G401.6 (cell line): ENCODE measurements around the gene MARCHF5.
"Not testable (repeated sequence)": the region's sequence is repeated elsewhere in the genome, so short reads cannot be mapped to it uniquely, and the experiment has no call there.

ENCODE experiments used
- FAIRE-seq: peaks from 2 replicates; lab custom pipeline; 2012; peaks lifted over from hg19 to GRCh38; lab: Jason Lieb, UNC

The MARCHF5 gene

DNA sequence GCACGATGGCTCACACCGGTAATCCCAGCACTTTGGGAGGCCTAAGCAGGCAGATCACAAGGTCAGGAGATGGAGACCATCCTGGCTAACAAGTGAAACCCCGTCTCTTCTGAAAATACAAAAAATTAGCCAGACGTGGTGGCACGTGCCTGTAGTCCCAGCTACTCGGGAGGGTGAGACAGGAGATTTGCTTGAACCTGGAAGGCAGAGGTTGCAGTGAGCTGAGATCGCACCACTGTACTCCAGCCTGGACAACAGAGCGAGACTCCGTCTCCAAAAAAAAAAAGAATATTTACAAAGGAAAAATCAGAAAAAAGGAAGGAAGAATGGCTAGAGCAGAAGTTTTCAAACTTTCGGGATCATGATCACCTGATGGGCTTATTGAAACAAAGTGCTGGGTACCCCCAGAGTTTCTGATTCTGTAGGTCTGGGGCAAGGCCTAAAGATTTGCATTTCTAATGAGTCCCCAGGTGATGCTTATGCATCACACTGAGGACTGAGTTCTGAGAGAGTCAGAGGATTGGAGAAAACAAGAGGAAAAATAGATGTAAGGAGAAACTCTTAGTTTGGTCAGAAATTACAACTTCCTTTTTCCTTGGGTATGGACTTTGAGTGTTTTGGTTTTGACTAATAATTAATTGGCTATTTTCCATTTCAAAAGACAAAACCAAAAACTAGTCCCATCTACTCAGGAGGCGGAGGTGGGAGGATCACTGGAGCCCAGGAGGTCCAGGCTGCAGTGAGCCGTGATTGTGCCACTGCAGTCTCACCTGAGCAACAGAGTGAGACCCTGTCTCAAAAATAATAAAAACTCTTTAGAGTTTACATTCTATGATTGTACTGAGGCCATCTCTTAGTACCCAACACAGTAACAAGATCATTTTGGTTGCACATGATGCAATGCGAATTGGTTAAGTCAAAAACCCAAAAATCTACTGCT is 14.4 kb downstream of the MARCHF5 start:
- no peak for FAIRE-seq

DNA sequence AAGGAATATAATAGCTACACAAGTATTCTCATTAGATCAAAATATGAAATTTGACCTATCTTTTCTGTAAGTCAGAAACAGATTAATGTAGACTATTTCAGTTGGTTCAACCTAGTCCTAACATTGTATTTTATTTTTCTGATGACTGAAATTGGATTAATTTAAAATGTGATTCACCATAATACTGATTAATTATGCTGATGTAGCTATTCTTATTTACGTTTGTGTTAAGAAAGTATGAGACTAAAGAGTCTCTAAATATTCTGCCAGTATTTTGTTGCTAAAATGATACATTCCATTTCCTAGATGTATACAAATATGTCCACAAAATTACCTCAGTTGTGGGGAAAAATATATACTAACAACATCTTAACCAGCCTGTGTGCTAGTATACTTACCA is 18.3 kb downstream of the MARCHF5 start:
- FAIRE-seq = no peak

DNA sequence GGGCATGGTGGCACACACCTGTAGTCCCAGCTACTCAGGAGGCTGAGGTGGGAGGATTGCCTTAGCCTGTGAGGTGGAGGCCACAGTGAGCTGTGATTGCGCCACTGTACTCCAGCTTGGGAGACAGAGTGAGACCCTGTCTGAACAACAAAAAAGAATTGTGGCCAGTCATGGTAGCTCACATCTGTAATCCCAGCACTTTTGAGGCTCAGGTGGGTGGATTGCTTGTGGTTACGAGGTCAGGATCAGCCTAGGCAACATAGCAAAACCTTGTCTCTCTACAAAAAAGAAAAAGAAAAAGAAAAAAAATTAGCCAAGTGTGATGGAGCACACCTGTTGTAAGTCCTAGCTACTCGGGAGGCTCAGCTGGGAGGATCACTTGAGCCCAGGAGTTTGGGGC is 22.8 kb downstream of the MARCHF5 start:
- no peak for FAIRE-seq

DNA sequence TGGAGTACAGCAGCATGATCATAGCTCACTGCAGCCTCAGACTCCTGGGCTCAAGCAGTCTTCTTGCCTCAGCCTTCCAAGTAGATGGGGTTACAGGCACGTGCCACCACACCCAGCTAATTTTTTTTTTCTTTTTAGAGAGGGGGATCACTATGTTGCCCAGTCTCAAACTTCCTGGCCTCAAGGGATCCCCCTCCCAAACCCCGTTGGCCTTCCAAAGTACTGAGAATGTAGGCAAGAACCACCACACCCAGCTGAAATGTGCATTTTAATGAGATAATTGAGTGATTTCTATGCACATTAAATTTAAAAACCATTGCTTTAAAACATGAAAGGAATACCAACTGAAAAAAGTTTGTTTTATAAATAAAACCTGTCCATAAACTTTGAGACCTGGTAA is 25.6 kb downstream of the MARCHF5 start:
- no peak for FAIRE-seq

DNA sequence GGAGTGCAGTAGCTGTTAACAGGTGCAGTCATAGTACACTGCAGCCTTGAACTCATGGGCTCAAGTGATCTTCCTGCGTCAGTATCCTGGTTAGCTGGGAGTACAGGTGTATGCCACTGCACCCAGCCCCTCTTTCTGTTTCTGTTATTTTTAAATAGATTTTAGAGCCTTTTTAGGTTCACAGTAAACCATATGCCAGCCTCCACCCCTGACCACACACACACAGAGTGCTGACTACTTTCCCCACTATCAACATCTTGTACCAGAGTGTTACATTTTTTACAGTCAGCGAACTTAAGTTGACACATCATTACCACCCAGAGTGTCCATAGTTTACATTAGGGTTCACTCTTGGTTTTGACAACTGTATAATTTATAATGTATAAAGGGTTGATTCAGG is 32.1 kb downstream of the MARCHF5 start:
- no peak for FAIRE-seq

DNA sequence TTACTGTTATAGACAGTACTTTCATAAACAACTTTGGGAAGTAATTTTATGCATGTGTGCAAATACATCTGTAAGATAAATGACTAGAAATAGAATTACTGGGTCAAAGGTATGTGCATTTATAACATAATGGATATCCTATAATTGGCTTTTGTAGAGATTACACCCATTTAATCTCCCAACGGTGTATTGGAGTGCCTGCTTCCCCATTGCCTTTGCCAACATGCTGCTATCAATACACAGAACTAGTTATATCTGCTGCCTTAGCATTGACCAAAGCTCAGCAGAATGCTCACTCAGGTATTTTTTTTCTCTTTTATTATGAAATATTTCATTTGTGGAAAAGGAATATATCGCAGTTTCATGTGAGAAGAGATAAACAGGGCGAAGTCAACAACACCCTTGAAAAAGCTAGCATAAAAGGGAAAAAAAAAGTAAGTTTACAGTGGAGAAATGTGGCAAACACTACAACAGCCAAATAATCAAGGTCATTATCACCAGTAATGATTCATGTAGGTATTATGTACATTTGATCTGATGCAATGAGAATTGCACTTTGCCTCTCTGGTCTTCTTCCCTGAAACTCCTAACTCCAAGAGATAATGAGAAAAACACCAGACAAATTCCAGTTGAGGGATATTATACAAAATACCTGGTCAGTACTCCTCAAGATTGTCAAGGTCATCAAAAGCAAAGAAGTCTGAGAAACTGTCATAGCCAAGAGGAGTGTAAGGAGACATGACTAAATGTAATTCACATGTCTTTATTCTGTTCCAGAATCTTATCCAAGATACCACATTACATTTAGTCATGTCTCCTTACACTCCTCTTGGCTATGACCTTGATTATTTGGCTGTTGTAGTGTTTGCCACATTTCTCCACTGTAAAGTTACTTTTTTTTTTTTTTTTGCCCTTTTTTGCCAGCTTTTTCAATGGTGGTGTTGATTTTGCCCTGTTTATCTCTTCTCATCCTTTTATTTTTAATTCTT is 36.8 kb downstream of the MARCHF5 start:
- FAIRE-seq = no peak

DNA sequence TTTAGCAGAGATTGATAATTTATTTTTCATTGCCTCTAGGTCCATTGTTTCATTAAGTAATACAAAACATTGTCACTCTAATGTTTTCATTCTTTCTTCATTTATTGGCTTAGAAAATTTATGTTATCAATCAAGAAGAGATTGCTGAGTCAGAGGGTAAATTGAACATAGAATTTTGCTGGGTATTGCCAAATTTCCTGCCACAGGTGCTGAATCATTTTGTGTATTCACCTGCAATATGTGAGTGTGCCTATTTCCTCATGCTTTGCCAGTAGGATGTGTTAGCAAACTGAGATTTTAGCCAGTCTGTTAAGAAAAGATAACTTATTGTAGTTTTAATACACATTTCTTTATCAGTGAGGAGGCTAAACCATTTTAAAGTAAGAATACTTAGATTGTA is 38.0 kb downstream of the MARCHF5 start:
- FAIRE-seq = no peak

DNA sequence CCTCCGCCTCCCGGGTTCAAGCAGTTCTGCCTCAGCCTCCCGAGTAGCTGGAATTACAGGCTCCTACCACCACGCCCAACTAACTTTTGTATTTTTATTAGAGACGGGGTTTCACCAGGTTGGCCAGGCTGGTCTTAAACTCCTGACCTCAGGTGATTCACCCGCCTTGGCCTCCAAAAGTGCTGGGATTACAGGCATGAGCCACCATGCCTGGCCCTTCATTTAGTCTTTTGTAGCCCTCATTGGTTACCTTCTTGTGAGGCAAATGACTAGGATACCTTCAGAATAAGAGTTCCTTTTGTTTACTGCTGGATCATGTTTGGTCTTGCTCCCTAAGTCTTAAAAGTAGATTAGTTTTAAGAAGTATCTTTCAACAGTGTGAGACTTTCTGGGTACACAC is 39.0 kb downstream of the MARCHF5 start:
- FAIRE-seq = not testable (repeated sequence)

DNA sequence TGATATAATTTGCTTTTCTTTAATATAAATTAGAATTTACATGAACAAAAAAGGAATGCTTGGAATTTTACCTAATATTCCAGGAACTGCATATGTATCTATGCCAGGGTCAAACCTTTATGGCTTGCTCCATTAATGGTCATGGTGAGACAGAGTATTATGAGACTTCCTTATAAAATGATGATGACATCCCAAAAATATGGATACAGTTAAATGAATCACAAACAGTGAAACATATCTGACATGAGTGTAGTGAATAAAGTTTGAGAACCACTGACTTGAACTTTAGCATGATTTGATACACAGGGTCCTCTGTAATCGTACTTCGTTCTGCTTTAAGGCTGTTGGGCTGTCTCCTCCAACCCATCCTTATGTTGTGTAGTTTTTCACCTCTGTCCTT is 51.8 kb downstream of the MARCHF5 start:
- FAIRE-seq = no peak

DNA sequence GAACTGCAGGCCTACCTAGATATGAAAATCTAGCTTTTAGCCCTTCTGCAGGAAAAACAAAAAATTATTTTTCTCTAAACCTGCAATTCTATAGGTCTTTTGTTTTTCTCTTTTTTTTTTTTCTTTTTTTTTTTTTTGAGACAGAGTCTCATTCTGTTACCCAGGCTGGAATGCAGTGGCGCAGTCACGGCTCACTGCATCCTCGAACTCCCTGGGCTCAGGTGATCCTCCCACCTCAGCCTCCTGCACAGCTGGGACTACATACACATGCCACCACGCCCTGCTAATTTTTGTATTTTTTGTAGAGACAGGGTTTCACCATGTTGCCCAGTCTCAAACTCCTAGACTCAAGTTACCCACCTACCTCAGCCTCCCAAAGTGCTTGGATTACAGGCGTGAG is 54.6 kb downstream of the MARCHF5 start:
- FAIRE-seq = not testable (repeated sequence)

DNA sequence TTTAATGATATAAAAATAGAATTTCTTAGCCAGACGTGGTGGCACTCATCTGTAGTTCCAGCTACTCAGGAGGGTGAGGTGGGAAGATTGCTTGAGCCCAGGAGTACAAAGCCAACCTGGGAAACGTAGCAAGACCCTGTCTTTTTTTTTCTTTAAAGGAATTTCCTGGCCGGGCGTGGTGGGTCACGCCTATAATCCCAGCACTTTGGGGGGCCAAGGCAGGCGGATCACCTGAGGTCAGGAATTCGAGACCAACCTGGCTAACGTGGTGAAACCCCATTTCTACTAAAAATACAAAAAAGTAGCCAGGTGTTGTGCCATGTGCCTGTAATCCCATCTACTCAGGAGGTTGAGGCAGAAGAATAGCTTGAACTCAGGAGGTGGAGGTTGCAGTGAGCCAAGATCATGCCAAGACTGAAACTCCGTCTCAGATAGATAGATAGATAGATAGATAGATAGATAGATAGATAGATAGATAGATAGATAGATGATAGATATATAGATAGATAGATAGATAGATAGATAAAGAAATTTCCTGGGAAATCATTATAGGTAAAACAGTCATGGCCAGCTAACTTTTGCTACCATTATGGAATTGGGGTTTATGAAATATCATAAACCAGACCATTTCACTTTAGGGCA is 56.2 kb downstream of the MARCHF5 start:
- FAIRE-seq = not testable (repeated sequence)

DNA sequence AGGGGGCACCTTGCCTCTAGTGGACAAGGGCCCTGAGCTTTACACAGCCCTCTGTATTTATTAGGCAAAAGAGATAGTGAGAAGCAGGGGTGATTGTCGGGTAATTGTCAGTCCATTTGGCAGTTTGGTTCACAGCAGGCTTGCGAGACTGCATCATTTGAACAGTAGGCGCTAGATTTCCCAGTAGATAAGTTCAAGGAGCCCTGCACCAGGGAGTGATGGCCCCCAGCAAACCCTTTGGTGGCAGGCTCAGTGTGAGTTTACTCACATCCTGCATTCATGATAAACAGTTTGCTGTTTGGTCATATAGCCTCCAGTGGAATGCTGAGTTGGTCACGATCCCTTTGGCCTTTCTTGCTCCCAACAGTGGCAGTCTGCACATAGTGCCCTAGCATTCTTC is 59.4 kb downstream of the MARCHF5 start:
- FAIRE-seq = no peak

DNA sequence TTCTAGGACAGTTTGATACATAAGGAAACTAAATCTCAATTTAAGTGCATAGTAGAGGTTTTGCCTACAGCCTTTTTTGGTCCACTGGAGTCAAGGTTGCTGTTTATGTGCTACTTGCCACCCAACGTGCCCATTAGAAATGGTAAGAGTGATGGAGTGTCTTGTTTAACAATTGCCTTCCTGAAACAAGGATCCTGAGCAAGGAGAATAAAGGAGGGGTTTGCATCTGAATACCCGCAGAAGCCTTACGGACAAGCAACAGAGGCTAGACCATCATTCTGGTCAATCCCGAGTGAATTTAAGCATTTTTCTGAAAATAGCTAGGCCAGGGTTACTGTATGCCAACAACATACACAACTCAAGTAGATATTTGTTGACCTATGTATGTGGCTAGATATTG is 63.6 kb downstream of the MARCHF5 start:
- no peak for FAIRE-seq

DNA sequence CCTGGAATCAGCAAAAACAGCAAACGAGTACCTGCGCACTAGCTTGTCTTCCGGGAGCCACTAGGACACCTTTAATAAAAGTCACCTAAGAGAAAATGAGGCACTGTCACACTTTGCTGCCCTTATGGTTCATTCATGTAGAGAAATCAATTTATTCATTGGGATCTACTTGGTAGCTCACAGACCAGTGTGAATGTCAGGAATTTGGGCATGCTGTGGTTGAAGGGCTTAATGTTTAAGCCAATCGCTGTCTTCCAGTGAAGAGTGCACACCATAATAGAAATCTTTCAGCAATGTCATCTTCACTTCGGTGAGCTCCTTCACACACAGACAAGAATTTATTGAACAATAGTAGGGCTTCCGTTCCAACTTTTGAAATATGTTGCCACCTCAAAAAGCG is 65.1 kb downstream of the MARCHF5 start:
- no peak for FAIRE-seq

DNA sequence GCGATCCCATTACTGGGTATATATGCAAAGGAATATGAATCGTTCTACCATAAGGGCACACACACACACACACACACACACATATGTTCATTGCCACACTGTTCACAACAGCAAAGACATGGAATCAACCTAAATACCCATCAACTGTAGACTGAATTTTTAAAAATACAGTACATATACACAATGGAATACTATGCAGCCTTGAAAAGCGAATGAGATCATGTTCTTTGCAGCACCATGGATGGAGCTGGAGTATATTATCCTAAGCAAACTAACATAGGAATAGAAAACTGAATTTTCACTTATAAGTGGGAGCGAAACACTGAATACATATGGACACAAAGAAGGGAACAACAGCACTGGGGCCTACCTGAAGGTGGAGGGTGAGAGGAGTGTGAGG is 72.5 kb downstream of the MARCHF5 start:
- no peak for FAIRE-seq

DNA sequence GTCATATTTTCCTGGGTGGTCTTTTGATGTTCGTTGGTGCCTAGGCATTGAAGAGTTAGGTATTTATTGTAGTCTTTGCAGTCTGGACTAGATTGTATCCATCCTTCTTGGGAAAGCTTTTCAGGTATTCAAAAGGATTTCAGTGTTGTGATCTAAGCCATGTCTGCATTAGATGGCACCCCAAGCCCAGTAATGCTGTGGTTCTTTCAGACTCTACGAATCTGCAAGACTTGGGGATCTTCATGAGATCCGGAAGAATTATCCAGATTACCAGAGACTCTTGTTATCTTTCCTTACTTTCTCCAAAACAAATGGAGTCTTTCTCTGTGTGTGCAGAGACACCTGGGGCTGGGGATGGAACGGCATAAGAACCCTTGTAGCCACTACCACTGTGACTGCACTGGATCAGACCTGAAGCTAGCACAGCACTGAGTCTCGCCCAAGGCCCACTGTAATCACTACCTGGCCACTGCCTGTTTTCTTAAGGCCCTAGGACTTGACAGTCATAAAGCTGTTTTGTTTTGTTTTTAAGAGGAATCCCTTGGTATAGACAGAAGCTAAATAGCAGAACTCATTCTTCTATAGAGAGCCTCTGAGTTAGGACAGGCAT is 75.5 kb downstream of the MARCHF5 start:
- no peak for FAIRE-seq

DNA sequence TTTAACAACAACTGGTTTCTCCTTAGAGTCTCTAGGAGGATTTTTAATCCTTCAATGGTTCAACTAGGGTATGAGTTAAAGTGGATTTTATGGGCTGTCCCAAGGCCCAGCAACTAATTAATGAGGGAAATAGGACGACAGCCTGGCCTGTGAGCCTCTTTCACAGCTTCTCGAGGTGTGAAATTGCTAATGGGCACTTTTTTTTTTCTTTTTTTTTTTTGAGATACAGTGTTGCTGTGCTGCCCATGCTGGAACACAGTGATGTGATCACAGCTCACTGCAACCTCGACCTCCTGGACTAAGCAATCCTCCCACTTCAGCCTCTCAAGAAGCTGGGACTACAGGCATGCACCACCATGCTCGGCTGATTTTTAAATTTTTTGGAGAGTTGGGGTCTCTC is 87.0 kb downstream of the MARCHF5 start:
- no peak for FAIRE-seq

DNA sequence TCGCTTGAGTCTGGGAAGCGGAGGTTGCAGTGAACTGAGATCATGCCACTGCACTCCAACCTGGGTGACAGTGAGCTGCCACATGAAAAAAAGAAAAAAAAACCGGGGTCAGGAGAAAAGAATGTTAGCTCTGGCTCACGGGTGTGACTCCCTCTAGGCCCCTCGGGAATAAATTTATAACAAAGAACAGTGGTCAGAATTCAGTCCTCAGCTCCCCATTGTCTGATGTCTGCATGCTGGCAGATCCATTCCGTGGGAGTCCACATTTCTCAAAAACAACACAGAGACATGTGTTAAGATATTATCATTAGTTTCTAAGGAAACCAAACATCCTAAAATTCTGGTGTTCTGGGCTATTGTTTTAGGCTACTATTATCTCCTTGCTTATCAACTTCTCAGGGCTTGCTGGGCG is 90.6 kb downstream of the MARCHF5 start:
- FAIRE-seq = no peak

DNA sequence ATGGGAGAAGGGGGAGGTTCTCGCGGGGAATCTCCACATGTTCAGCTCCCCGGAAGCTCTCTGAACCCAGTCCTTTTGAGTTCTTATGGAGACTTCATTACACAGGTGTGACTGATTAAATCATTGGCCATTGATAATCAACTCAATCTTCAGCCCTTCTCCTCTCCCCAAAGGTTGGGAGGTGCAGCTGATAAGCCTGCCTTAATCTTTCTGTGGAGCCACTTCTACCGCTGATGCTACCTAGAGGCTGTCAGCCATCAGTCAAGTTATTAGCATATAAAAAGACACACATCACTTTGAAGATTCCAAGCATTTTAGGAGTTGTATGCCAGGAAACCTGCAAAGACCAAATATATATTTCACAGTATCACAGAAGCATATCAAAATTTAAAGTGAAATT is 91.7 kb downstream of the MARCHF5 start:
- FAIRE-seq = no peak

DNA sequence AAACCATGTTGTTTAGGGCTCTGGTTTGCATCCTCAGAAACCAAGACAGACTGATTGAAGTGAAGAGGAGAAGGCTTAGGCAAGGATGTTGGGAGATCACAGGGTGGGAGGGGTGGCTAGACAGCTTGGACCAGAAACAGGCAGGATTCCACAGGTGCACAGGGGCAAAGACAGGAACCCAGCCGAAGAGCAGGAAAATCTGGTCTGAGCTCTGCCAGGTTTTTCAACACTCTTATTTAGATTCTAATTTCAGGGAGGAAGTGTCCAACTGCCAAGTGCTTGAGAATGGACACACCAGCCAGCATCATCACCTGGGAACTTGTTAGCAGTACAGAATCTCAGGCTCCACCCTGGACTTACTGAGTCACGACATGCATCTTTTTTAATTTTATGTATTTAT is 93.8 kb downstream of the MARCHF5 start:
- no peak for FAIRE-seq

DNA sequence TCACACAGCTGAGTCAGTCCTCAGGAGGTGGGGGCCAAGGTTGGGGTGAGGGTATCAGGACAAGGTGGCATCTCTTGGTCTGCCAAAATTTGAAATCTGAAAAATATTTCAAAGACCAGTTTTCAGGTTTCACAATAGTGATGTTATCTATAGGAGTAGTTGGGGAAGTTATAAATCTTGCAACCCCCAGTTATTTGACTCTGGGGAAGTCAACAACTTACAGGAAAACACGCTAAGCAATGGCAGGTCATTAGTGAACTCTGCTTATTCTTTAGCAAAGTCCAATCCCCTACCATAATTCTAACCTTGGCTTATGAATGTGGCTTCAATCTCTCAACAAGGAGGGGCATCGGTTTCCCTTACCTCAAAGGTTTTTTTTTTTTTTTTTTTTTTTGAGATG is 94.9 kb downstream of the MARCHF5 start:
- no peak for FAIRE-seq

DNA sequence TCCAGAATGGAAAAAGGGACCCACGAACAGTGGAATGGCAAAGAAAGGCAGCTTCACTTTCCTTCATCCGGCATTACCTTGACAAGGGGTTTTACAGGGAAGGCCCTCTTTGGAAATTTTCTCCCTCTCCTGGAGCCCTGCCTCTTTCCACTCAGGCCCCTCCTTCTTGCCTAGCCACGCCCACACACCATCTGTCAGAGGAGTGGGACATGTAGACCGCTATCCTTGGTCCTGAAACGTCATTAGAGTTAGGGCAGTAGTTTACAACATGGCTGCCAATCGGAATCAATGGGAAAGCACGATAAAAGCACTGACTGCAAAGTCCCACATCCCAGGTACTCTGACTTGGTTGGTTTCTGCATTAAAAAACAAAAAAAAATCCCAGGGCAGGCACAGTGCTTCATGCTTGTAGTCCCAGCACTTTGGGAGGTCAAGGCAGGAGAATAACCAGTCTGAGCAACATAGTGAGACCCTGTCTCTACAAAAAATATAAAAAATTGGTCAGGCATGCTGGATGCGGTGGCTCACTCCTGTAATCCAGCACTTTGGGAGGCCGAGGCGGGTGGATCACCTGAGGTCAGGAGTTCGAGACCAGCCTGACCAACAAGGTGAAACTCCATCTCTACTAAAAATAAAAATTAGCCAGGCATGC is 96.4 kb downstream of the MARCHF5 start:
- FAIRE-seq = no peak
